ENCODE data around the gene TEX35.

GRCh38 chr1:178571807-178572206, 58.9 kb downstream of the TEX35 start:
- TF ChIP-seq MYC (IDR thresholded peaks at IDR 0.05; ENCODE audit: low read depth, low read length) (no peak), CTCF (IDR thresholded peaks at IDR 0.05; ENCODE audit: low read depth, low read length) (no peak)
